Stimulated activated CD8-positive, alpha-beta memory T cell treated with anti-CD3 and anti-CD28 coated beads, Interleukin-7, amount 100 ng/mL, for 48 hours (primary cell): ENCODE data around the gene CCDC57.

ENCODE experiments used
- DNase-seq, 2 donors: peaks; one replicate each; pipeline ENCODE4 v3.0.0-alpha.2; 2020; ENCODE audit warnings: low read depth in 1 of 2; ENCODE audit errors: extremely low read depth in 1 of 2

The CCDC57 gene

DNA sequence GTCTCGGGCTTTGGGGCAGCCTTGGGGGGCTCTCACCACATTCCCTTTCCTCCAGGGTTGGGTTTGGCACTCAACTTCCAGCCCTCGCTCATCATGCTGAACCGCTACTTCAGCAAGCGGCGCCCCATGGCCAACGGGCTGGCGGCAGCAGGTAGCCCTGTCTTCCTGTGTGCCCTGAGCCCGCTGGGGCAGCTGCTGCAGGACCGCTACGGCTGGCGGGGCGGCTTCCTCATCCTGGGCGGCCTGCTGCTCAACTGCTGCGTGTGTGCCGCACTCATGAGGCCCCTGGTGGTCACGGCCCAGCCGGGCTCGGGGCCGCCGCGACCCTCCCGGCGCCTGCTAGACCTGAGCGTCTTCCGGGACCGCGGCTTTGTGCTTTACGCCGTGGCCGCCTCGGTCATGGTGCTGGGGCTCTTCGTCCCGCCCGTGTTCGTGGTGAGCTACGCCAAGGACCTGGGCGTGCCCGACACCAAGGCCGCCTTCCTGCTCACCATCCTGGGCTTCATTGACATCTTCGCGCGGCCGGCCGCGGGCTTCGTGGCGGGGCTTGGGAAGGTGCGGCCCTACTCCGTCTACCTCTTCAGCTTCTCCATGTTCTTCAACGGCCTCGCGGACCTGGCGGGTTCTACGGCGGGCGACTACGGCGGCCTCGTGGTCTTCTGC lies 24.6 kb upstream of the CCDC57 start:
- no peak for DNase-seq

DNA sequence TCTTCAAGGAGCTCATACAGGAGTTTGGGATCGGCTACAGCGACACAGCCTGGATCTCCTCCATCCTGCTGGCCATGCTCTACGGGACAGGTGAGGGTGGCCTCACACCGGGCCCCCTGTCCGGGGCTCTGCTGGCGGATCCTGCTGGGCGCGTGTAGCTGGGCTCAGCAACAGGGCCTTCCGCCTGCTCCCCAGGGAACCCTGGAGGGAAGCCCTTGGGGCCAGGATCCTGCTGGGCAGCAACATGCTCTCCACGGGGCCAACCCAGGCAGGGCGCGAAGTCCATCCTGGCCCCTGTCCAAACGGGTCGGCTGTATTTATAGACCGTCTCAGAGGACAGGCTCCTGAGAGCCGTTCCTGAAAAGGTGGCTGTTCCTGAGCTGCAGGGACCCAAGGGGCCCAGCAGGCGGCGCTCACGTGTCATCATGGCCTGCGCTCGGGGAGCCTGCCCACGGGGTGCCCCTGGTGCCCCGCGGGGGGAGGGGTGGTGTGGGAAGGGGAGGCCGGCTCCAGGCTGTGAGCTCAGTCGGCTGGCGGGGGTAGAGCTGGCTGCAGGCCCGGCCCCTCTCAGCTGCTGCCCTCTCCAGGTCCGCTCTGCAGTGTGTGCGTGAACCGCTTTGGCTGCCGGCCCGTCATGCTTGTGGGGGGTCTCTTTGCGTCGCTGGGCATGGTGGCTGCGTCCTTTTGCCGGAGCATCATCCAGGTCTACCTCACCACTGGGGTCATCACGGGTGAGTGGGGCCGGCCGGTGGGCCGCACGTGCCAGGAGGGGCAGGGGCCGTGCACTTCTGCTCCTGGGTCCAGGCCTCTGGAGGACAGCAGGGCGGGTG lies 23.7 kb upstream of the CCDC57 start:
- no peak for DNase-seq

DNA sequence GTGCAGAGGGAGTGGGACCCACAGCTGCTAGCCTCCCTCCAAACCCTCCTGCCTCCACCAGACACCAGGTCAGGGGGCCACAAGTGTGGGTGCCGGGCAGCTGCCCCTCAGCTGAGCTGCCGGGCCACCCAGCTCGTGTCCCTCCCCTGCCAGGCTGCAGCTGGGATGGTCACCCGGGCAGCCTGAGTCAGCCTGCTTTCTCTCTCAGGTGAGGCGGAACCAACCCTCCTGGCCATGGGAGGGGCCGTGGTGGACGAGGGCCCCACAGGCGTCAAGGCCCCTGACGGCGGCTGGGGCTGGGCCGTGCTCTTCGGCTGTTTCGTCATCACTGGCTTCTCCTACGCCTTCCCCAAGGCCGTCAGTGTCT lies 23.1 kb upstream of the CCDC57 start:
- no peak for DNase-seq

DNA sequence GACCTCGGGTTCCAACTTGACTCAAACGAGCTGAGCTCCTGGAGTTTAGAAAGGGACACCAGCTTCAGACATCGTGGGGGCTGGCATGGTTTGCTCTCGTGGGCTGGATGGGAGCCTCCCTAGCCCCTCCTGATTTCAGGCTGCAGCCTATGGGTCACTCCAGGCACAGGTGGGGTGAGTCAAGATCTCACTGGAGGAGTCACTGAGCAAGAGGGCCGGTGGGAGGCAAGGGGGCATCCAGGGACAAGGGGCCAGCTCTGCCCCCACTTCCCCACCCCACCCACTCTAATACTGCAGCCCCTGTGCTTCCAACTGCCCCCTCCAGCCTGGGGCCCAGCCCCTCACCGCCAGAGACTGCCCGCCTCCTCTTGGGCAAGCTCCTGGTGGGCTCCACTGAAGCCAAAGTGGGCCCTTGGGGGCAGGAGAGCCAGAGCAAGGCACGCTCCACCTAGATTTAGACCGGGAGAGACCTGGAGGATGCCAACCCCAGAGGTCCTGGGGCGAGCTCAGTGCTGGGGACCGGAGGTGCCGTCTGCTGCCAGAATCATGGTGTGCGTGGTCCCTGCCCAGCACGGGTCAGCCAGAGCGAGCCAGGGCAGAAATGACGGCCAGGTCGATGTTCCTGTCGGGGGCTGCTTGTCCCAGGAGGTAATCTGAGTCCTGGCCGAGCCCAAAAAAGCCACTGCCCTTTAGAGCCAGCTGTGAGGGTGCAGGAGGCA lies 22.6 kb upstream of the CCDC57 start:
- DNase-seq, result no peak

DNA sequence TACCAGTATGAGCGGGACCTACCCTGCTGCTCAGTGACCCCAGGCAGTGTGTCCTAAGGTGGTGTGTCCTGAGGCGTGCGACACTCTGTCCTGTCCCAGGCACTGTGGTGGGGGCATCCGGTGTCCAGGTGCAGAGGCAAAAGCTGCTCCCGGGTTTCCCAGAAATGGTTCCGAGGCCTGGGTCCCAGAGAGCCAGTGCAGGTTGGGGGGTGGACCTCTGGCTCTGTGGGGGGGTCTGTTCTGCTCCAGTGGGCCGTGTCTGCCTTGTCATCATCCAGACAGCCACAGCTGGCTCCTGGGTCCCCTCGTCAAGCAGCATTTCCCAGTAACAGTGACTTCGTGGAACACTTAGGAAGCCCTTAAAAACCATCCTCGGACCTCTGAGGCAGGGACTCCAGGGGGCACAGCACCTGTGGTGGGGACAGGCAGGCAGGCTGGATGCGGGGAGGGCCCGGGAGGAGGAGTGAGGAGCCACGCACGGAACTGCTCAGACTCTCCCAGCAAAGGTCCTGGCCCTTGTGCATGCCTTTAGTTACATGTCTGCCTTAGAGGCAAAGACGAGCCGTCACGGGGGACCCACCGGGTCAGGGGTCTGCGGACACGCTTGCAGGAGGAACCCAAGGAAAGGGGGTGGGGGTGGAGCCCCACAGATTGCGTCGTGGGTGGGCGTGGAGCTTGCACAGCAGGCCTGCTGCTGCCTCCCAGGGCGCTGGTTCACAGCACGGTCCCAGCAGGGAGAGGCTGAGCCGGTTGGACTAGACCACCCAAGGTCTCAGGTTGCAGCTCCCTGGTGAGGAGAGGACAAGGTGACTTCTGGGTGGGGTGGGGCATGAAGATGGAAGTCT lies 21.8 kb upstream of the CCDC57 start:
- no peak for DNase-seq

DNA sequence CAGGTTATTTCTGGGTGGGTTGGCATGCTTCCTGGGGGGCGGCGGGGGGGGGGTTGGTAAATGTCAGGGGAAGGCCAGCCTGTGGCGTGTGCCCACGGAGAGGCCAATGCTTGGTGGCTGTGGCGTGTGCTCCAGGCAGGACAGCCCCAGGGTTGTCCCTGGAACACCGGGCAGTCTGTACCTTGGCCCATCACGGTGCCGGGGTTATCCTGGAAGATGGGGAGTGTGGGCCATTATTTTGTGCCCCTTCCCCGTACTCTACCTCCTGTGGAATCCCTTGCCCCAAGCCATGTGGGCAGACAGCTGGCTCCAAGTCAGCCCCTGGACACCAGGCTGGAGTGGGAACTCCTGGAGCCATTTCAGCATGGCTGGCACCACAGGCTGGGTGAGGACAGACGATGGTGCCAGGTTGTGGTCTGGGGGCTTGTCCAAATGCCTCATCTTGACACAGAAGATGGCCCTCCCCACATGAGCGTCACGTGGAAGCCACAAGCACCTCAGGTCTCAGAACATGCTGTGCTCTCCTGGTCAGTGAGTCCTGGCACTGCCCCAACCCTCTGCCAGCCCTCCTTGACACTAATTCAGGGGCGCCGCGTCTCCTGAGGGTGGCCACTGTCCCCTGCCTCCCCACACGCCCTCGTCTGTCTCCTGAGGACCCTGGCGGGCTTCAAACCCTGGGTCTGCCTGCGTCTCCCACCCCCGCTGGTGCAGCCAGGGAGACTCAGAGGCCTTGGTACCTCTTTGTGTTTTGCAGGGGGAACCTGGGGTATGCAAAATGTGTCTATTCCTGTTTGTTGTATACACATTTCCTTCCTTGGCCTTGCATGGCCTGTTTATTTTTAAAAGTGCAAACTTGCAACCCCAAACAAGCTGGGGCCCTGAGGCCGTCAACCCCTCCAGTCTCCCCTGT lies 20.5 kb upstream of the CCDC57 start:
- no peak for DNase-seq

DNA sequence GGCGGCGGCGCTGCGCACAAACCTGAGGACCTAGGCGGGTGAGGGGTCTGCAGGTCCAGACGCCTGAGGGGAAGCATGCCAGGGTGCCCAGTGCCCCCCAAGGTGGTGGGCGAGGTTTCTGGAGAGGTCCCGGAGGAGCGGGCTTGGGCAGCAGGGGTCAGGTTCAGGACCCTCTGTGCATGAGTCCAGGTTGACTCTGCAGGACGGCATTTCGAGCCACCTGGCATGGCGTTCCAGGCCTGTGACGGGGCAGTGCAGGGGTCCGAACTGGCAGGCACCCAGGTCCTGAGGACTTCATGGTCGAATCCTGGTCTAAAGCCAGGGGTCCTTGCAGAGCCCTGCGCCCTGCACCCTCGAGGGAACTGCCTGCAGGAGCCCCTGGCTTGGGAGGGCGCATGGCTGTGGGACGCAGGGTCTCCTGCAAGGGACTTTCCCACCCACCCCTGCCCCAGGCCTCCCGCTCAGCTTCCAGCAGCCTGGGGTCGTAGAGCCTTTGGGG lies 19.7 kb upstream of the CCDC57 start:
- DNase-seq, result no peak

DNA sequence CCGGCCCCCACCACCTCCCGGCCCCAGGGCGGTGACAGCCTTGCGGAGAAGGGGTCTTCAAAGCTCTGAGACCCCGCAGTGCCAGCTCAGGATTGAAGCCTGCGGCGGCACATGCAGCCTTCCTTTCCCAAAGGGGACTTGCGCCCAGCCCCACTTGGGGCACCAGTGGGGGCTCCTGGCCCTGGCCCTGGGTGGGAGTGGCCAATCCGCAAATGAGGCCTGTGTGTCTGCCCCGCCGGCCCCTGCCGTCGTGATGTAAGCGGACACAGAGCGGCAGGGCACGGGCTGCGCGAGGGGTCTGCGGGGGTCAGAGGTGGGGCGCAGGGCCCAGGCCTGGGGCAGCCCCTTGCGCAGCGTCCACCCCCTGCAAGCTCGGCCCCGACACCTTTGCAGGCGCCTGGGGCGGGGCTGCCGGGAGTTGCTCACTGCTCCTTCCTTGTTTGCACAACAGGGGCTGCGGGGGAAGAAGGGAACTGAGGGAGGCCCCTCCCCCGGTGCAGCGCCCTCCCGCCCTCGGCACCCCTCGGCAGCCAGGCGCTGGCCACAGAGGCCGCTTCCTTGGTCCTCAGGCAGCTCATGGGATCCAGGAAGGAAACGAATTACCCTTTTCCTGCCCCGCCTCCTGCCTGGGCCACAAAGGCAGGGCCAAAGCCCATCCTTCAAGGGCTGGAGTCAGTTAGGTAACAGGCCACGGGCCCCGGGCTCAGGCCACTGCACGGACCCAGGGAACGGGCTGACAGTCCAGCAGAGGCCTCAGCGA lies 19.1 kb upstream of the CCDC57 start:
- DNase-seq, result no peak

DNA sequence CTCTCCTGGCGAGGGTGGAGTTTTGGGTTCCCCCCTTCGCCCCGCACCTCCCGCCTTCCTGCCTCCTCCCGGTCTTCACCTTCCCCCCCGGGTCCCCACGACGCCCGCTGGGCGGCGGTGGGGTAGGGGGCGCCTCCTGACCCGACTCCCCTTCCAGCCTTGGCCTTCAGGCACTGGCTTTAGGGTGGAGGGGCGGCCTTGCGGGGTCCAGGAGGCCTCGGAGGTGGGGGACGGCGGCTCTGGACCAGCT lies 18.6 kb upstream of the CCDC57 start:
- DNase-seq, result no peak

DNA sequence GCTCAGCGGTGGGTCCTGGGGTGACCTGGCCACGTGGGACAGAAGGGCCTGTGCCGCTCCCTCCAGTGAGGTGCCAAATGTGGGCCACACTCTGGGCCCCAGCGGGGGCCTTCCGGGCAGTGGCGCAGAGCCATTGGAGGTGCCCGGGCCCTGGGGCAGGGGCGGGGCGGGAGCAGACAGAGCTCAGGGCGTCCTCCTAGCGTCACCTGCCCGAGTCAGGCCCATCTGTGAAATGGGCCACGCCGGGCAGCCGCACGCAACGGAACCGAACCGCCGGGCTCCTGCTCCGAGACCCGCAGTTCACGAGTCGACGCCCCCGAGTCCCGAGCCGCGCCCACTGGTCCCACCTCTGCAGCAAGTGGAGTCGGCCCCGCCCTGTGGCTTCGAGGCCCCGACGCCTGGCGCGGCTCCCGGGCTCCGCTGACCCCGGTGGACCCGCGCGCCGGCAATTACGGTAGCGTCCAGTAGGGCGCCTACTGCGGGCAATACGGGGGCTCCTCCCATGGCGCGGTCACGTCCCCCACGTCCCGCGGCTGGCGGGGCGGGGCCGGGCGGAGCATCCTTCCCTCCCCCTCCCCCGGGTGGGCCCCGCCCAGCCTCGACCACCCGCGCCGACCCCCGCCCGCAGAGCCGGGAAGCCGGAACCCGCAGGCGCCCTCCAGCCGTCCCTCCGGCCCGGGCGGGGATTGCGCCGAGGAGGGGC lies 18.1 kb upstream of the CCDC57 start:
- peak in 1 of 2 donors; percentile 65 for DNase-seq

DNA sequence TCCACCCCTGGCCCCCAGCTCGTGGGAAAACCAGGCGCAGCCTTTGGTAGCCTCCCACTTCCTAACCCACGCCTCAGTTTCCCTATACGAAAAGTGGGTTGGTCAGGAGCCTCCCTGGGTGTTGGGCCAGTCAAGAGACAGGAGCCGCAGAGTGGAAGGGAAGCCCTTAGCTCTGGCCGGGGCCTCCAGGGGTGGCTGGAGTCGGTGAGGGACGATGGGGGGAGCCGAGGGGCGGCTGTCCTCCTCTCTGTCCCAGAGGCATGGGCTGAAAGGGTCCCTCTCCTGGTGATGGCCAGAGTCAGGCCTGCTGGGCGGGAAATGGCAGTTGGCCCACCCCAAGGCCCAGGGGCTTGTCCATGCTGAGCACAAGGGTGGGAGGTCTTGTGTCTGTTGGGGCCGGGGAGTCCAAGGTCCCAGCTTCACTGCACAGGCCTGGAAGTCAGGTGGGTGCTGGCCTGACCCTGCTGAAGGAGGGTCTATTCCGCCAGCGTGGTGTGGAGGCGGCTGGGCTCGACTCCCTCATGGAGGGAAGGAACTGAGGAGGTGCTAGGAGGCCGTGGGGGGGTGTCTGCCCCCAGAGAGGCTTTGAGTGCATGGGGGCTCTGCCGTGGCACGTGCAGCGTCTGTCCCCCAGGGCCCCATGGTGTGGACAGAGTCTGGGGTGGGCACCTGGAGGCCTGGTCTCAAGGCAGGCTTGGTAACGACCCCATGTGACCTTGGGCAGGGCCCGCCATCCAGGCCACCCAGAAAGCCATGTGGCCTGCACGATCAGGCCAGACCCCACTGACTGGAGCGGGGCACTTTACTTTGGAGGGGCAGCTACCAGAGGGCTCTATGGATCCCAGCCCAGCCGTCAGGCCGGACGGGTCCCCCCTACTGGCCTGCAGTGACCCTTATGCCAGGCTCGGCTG lies 17.3 kb upstream of the CCDC57 start:
- no peak for DNase-seq

DNA sequence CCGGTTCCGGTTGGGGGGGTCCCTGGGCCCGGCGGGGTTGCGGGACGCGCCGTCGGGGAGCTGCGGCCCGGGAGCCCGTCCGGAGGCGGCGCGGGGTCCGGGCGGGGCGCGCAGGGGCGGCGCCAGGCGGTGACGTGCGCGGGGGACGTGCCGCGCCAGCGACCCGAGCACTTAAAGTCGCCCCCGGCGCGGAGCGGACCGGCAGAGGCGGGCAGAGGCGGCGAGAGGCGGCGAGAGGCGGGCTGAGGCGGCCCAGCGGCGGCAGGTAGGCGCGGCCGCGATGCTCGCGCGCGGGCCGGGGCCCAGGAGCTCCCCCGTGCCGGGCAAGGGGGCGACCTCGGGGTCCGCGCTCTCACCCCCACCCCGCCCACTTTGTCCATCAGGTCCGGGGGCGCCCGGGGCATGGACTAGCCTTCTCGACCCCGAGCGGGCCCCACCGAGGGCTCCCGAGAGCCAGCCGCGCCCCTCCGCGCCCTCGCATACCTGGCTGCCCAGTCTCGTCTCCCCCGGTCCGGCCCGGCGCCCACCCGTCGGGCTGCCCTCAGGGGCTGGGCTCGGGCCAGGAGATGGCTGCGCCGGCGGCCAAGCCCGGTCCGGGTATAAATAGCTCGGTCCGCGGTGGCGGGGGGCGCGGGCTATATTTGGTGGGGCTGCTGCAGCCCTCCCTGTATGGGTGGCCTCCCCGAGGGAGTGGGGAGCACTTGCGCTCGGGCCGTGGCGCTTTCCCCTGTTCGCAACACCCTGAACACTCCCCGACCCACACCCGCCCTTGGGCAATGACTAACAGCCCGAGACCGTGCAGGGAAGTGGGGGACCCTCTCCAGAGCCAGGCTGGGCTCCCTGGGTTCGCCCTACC lies 16.4 kb upstream of the CCDC57 start, which contains the start of gene SLC16A3:
Gene SLC16A3, plus strand, starts transcription at position 201 of the 856 bp plus-strand sequence. CDS start 6,967 bp downstream, outside the sequence.
- DNase-seq, result no peak

DNA sequence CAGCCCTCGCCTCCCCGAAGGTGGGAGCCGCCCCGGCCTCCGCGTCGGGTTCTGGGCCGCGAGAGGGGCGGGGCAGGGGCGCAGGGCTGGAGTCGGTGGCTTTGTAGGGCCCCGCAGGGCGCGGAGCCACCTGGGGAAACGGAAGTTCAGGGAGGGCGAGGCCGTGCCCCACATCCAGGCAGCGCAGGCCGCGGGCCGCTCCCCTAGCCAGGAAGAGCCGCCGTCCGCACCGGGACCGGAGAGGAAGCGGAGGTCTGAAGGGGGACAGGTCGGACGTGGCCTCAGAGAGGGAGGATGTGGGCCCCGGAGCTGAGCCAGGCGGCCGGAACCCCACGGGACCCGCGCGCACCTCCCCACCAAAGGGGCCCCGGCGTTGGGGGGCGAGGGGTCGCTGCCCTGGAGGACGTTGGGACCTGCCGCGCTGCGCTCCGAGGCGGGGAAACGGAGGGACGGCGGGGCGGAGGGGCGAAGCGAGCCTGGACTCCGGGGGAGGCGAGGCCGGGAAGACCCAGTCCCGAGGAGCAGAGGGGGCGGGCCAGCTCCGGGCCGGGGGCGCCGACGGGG lies 15.7 kb upstream of the CCDC57 start:
- no peak for DNase-seq

DNA sequence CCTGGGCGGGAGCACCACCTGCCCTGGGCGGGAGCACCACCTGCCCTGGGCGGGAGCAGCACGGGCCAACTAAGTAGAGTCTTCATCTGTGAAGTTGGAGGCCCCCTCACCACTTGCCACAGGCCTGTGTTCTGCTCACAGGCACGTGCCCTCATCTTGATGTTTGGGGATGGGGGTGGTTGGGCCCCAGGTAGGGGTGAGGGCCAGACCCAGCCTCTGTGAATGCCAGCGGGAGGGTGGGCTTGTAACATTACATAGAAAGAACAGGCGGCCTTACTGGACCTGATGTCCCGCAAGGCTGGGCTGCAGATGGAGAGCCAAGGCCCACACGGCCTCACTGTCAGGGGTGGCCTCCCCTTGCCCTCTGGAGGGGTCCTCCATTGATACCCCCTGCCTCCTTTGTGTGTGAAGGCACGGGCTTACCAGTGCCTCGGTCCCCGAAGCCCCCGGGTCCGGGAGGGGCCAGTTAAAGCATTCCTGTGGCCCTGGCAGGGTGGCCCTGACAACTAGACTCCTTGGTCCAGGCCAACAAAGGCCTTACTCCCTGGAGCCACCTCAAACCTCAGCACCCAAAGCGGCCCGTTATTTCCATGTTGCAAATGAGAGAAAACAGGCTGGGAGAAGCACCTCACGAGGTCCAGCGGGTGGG lies 15.1 kb upstream of the CCDC57 start:
- DNase-seq, result no peak

DNA sequence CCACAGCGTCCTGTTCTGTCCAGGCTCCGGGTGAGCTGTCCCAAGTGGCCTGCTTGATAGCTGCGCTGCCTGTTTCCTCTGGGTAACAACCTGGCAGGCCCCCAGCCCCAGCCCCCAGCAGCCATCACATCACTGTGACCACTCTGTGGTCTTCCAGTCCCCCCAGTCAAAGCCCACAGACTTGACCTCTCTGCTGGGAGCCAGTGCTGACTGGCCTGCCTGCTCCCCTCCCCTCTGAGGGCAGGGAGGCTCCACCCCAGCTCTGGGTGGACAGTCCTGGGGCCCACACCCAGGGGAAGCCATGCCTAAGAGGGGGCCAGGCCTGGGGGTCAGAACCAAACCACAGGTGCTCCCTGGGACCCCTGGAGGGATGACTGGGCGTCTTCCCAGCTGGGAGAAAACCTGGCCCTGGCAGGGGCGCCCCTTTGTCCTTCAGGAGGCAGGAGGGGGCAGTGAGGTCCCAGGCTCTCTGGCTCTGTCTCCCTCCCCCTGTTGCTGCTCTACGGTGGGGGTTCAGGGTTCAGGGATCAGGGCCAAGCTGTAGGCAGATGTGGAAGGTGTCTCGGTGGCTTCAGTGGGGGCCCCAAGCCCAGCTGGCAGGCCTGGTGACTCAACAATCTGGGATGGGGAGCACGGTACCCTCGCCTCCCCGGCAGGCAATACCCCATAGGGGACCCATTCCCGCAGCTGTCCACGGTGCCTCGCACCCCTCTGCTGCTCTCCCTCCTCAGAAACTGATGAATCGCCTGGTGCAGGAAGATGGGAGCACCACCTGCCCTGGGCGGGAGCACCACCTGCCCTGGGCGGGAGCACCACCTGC lies 14.4 kb upstream of the CCDC57 start:
- no peak for DNase-seq
